ENCODE measurements around the gene RASA2. TPM values are rescaled to one million over a fixed set of nuclear protein-coding genes. Genes with fewer than 3 reads are reported as not detected.
A peak's percentile ranks its signal among the peaks of the same experiment; 100 is the strongest.

Gene RASA2
- total and polyA plus RNA-seq, 10 of the 15 experiments (the other 5 are each of a cell fraction or from before 2014, with no cell fraction given) = 1.9 to 9.4 (median 7.2) TPM

DNA sequence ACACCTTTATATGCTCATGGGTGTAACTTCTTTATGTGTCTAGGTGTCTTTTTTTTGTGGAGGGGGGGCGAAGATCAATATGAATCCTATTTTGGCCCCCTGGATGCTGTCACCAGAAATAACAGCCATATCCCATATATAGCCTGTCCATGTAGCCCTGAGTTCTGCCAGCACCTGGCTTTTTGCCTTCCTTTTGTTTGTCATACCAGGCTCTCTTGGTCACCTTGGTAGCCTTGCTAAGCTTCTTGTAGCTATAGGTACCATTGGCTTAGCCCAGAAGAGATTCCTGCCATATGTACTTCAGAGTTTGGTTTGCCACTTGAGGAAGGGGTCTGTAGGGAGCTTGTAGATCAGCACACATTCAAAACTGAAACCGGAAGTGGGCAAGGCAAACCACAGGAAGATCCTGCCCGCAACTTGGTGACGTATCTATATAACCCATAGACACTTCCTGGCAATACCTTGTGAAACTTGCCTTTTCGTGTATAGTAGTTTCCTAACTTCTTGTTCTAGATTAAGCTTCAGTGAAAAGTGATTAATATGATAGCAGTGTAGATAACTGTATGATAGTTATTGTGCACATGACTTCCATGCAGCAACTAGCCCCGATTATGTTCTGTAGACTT, 11.9 kb downstream of the RASA2 start (continued):
- TF ChIP-seq, protein P1, sequence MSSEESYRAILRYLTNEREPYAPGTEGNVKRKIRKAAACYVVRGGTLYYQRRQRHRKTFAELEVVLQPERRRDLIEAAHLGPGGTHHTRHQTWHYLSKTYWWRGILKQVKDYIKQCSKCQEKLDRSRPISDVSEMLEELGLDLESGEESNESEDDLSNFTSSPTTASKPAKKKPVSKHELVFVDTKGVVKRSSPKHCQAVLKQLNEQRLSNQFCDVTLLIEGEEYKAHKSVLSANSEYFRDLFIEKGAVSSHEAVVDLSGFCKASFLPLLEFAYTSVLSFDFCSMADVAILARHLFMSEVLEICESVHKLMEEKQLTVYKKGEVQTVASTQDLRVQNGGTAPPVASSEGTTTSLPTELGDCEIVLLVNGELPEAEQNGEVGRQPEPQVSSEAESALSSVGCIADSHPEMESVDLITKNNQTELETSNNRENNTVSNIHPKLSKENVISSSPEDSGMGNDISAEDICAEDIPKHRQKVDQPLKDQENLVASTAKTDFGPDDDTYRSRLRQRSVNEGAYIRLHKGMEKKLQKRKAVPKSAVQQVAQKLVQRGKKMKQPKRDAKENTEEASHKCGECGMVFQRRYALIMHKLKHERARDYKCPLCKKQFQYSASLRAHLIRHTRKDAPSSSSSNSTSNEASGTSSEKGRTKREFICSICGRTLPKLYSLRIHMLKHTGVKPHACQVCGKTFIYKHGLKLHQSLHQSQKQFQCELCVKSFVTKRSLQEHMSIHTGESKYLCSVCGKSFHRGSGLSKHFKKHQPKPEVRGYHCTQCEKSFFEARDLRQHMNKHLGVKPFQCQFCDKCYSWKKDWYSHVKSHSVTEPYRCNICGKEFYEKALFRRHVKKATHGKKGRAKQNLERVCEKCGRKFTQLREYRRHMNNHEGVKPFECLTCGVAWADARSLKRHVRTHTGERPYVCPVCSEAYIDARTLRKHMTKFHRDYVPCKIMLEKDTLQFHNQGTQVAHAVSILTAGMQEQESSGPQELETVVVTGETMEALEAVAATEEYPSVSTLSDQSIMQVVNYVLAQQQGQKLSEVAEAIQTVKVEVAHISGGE (CRISPR knock-in tag; IDR thresholded peaks at IDR 0.05) = no peak
- TF ChIP-seq HDAC6 (IDR thresholded peaks at IDR 0.05; ENCODE audit: unreplicated experiment) (no peak), ZNF24 (IDR thresholded peaks at IDR 0.05) (no peak), CHD2 (IDR thresholded peaks at IDR 0.05; ENCODE audit: borderline replicate concordance, low read depth, low read length) (no peak; the same call in 1 of the 2 replicates), CHD1 (IDR thresholded peaks at IDR 0.05; ENCODE audit: low read depth, low read length) (no peak), MEF2B (IDR thresholded peaks at IDR 0.05; ENCODE audit: partially characterized antibody, poor library complexity, severe bottlenecking) (no peak), BMI1 (IDR thresholded peaks at IDR 0.05; ENCODE audit: borderline replicate concordance) (no peak), CREM (IDR thresholded peaks at IDR 0.05; ENCODE audit: low read depth) (peak; percentile 85), GABPA (IDR thresholded peaks at IDR 0.05; ENCODE audit: low read depth) (peak; percentile 84)
- TF ChIP-seq, protein P2, sequence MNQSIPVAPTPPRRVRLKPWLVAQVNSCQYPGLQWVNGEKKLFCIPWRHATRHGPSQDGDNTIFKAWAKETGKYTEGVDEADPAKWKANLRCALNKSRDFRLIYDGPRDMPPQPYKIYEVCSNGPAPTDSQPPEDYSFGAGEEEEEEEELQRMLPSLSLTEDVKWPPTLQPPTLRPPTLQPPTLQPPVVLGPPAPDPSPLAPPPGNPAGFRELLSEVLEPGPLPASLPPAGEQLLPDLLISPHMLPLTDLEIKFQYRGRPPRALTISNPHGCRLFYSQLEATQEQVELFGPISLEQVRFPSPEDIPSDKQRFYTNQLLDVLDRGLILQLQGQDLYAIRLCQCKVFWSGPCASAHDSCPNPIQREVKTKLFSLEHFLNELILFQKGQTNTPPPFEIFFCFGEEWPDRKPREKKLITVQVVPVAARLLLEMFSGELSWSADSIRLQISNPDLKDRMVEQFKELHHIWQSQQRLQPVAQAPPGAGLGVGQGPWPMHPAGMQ (IDR thresholded peaks at IDR 0.05; ENCODE audit: borderline replicate concordance) = no peak
- TF ChIP-seq, protein P3, sequence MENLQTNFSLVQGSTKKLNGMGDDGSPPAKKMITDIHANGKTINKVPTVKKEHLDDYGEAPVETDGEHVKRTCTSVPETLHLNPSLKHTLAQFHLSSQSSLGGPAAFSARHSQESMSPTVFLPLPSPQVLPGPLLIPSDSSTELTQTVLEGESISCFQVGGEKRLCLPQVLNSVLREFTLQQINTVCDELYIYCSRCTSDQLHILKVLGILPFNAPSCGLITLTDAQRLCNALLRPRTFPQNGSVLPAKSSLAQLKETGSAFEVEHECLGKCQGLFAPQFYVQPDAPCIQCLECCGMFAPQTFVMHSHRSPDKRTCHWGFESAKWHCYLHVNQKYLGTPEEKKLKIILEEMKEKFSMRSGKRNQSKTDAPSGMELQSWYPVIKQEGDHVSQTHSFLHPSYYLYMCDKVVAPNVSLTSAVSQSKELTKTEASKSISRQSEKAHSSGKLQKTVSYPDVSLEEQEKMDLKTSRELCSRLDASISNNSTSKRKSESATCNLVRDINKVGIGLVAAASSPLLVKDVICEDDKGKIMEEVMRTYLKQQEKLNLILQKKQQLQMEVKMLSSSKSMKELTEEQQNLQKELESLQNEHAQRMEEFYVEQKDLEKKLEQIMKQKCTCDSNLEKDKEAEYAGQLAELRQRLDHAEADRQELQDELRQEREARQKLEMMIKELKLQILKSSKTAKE (IDR thresholded peaks at IDR 0.05; ENCODE audit: low read depth, poor library complexity, severe bottlenecking) = no peak
- TF ChIP-seq, protein P4, sequence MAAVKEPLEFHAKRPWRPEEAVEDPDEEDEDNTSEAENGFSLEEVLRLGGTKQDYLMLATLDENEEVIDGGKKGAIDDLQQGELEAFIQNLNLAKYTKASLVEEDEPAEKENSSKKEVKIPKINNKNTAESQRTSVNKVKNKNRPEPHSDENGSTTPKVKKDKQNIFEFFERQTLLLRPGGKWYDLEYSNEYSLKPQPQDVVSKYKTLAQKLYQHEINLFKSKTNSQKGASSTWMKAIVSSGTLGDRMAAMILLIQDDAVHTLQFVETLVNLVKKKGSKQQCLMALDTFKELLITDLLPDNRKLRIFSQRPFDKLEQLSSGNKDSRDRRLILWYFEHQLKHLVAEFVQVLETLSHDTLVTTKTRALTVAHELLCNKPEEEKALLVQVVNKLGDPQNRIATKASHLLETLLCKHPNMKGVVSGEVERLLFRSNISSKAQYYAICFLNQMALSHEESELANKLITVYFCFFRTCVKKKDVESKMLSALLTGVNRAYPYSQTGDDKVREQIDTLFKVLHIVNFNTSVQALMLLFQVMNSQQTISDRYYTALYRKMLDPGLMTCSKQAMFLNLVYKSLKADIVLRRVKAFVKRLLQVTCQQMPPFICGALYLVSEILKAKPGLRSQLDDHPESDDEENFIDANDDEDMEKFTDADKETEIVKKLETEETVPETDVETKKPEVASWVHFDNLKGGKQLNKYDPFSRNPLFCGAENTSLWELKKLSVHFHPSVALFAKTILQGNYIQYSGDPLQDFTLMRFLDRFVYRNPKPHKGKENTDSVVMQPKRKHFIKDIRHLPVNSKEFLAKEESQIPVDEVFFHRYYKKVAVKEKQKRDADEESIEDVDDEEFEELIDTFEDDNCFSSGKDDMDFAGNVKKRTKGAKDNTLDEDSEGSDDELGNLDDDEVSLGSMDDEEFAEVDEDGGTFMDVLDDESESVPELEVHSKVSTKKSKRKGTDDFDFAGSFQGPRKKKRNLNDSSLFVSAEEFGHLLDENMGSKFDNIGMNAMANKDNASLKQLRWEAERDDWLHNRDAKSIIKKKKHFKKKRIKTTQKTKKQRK (IDR thresholded peaks at IDR 0.05; ENCODE audit: low read depth, low read length) = no peak
- TF ChIP-seq, protein P5, sequence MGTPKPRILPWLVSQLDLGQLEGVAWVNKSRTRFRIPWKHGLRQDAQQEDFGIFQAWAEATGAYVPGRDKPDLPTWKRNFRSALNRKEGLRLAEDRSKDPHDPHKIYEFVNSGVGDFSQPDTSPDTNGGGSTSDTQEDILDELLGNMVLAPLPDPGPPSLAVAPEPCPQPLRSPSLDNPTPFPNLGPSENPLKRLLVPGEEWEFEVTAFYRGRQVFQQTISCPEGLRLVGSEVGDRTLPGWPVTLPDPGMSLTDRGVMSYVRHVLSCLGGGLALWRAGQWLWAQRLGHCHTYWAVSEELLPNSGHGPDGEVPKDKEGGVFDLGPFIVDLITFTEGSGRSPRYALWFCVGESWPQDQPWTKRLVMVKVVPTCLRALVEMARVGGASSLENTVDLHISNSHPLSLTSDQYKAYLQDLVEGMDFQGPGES (IDR thresholded peaks at IDR 0.05) = no peak

Data from GM12878 (cell line).